Measurements from ENCODE around the gene EPN2.

The EPN2 gene

DNA sequence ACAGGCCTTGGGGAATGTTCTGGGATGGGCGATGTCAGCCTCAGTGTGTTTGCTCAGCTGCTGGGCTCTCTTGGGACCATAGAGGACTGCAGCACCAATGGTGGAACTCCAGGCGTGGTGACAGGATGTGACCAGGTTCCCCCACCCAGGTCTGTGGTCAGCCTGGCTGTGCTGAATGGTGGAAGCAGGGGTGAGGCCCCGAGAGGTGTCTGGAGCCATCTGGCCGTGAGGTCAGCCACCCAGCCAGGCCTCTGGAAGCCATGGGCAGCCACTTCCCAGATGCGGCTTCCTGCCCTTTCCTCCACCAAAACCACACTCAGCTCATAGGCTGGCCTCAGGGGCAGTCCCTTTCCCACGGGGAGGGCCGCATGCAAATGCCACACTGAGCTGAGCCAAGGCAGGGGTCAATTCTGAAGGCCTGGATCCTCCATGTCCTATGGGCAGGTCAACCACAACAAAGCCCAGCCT is 133.4 kb downstream of the EPN2 start:
- Histone ChIP-seq H3K4me2 (ENCODE audit: insufficient read depth, low read length, poor library complexity, severe bottlenecking) (no peak overlapping the region), H3K79me1 (ENCODE audit: low read depth, low read length) (no peaks in the 10 kb centered on the region), H3K14ac (ENCODE audit: low read length) (no peak overlapping the region), H3K4me3 (ENCODE audit: low read length in 2 of 2) (no peak overlapping the region), H2AFZ (ENCODE audit: low read length) (no peak overlapping the region), H3K23ac (ENCODE audit: low read depth, low read length, poor library complexity) (no peak overlapping the region), H2BK15ac (ENCODE audit: low read length) (no peak overlapping the region), H3K36me3 (replicated peaks in 1 of 2; ENCODE audit: control insufficient read depth in 2 of 2, insufficient read depth in 2 of 2, low read length in 2 of 2) (peaks cover 0 to 4% of the 10 kb centered on the region in 2 donors), H3K27ac (replicated peaks; ENCODE audit: low read length) (no peak overlapping the region), H3K27me3 (ENCODE audit: control insufficient read depth in 3 of 3, insufficient read depth in 3 of 3, low read depth in 1 of 3, low read length in 3 of 3) (no peaks in the 10 kb centered on the region), H2BK12ac (ENCODE audit: low read length) (no peak overlapping the region), H4K8ac (ENCODE audit: low read depth, low read length) (no peak overlapping the region), H2AK5ac (ENCODE audit: low read depth, low read length) (no peak overlapping the region), H3K4me1 (ENCODE audit: control insufficient read depth in 2 of 2, insufficient read depth in 1 of 2, low read depth in 1 of 2, low read length in 2 of 2) (peaks cover 0 to 3% of the 10 kb centered on the region in 2 donors), H4K91ac (ENCODE audit: low read depth, low read length, poor library complexity) (no peak overlapping the region), H2BK120ac (ENCODE audit: low read depth, low read length) (no peak overlapping the region), H3K4ac (ENCODE audit: low read length) (no peak overlapping the region), H3K18ac (ENCODE audit: low read length) (no peak overlapping the region), H3K9ac (ENCODE audit: low read depth, low read length, poor library complexity) (peak overlapping the region; percentile 39), H2BK5ac (ENCODE audit: low read length) (no peak overlapping the region), H3K9me3 (replicated peaks in 1 of 2; ENCODE audit: control insufficient read depth in 2 of 2, insufficient read depth in 1 of 2, low read depth in 1 of 2, low read length in 2 of 2) (no peaks in the 10 kb centered on the region)
- no peak for DNase-seq (ENCODE audit: low spot score)
- WGBS, 2 donors (ENCODE audit: extremely low coverage in 2 of 2, insufficient read length in 2 of 2, insufficient replicate concordance in 1 of 2): no CpG with 5 or more reads among the region's 7 CpGs

GRCh38 chr17:19371259-19372010 is 134.3 kb downstream of the EPN2 start:
- H2BK12ac ChIP-seq (ENCODE audit: low read length): no peak overlapping the region
- no peak overlapping the region for H2BK5ac ChIP-seq (ENCODE audit: low read length)
- no peak overlapping the region for H3K27ac ChIP-seq (replicated peaks; ENCODE audit: low read length)
- H3K9me3 ChIP-seq (replicated peaks in 1 of 2; ENCODE audit: control insufficient read depth in 2 of 2, insufficient read depth in 1 of 2, low read depth in 1 of 2, low read length in 2 of 2): no peaks in the 10 kb centered on the region
- no peak overlapping the region for H3K9ac ChIP-seq (ENCODE audit: low read depth, low read length, poor library complexity)
- H3K23ac ChIP-seq (ENCODE audit: low read depth, low read length, poor library complexity): no peak overlapping the region
- peaks cover 0 to 3% of the 10 kb centered on the region in 2 donors for H3K4me1 ChIP-seq (ENCODE audit: control insufficient read depth in 2 of 2, insufficient read depth in 1 of 2, low read depth in 1 of 2, low read length in 2 of 2)
- H3K4ac ChIP-seq (ENCODE audit: low read length): no peak overlapping the region
- no CpG with 5 or more reads among the region's 7 CpGs for WGBS, 2 donors (ENCODE audit: extremely low coverage in 2 of 2, insufficient read length in 2 of 2, insufficient replicate concordance in 1 of 2)
- no peak overlapping the region for H2BK120ac ChIP-seq (ENCODE audit: low read depth, low read length)
- H2BK15ac ChIP-seq (ENCODE audit: low read length): no peak overlapping the region
- no peak overlapping the region for H4K8ac ChIP-seq (ENCODE audit: low read depth, low read length)
- H4K91ac ChIP-seq (ENCODE audit: low read depth, low read length, poor library complexity): no peak overlapping the region
- H3K27me3 ChIP-seq (ENCODE audit: control insufficient read depth in 3 of 3, insufficient read depth in 3 of 3, low read depth in 1 of 3, low read length in 3 of 3): no peaks in the 10 kb centered on the region
- no peak overlapping the region for H3K14ac ChIP-seq (ENCODE audit: low read length)
- H3K79me1 ChIP-seq (ENCODE audit: low read depth, low read length): no peaks in the 10 kb centered on the region
- no peak overlapping the region for H3K18ac ChIP-seq (ENCODE audit: low read length)
- no peak overlapping the region for H2AK5ac ChIP-seq (ENCODE audit: low read depth, low read length)
- DNase-seq (ENCODE audit: low spot score): no peak
- H2AFZ ChIP-seq (ENCODE audit: low read length): no peak overlapping the region
- H3K4me3 ChIP-seq (ENCODE audit: low read length in 2 of 2): no peak overlapping the region
- H3K36me3 ChIP-seq (replicated peaks in 1 of 2; ENCODE audit: control insufficient read depth in 2 of 2, insufficient read depth in 2 of 2, low read length in 2 of 2): peaks cover 0 to 4% of the 10 kb centered on the region in 2 donors
- no peak overlapping the region for H3K4me2 ChIP-seq (ENCODE audit: insufficient read depth, low read length, poor library complexity, severe bottlenecking)

DNA sequence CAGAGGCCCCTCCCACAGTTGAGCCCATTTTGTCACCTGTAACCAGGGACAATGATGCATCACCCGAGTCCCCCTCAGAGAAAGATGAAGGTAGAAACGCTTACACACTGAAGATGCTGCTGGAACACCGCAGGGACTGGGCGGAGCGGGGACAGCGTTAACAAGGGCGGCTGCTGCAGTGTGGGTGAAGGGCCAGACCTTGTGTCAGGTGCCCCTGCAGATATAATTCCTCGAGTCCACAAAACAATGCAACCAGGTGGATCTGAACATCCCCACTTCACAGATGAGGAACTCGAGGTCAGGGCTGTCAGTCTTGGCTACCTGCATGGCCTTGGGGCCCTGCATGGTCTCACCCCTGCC is 134.8 kb downstream of the EPN2 start:
- Histone ChIP-seq H3K18ac (ENCODE audit: low read length) (no peak overlapping the region), H3K4me1 (ENCODE audit: control insufficient read depth in 2 of 2, insufficient read depth in 1 of 2, low read depth in 1 of 2, low read length in 2 of 2) (peaks cover 0 to 3% of the 10 kb centered on the region in 2 donors), H2BK12ac (ENCODE audit: low read length) (no peak overlapping the region), H3K4ac (ENCODE audit: low read length) (no peak overlapping the region), H3K9ac (ENCODE audit: low read depth, low read length, poor library complexity) (no peak overlapping the region), H2BK120ac (ENCODE audit: low read depth, low read length) (no peak overlapping the region), H3K27me3 (ENCODE audit: control insufficient read depth in 3 of 3, insufficient read depth in 3 of 3, low read depth in 1 of 3, low read length in 3 of 3) (no peaks in the 10 kb centered on the region), H3K36me3 (replicated peaks in 1 of 2; ENCODE audit: control insufficient read depth in 2 of 2, insufficient read depth in 2 of 2, low read length in 2 of 2) (peaks cover 0 to 4% of the 10 kb centered on the region in 2 donors), H2AFZ (ENCODE audit: low read length) (no peak overlapping the region), H3K4me2 (ENCODE audit: insufficient read depth, low read length, poor library complexity, severe bottlenecking) (no peak overlapping the region), H2BK5ac (ENCODE audit: low read length) (no peak overlapping the region), H4K8ac (ENCODE audit: low read depth, low read length) (no peak overlapping the region), H3K79me1 (ENCODE audit: low read depth, low read length) (no peaks in the 10 kb centered on the region), H3K14ac (ENCODE audit: low read length) (no peak overlapping the region), H2AK5ac (ENCODE audit: low read depth, low read length) (no peak overlapping the region), H3K23ac (ENCODE audit: low read depth, low read length, poor library complexity) (no peak overlapping the region), H3K9me3 (replicated peaks in 1 of 2; ENCODE audit: control insufficient read depth in 2 of 2, insufficient read depth in 1 of 2, low read depth in 1 of 2, low read length in 2 of 2) (no peaks in the 10 kb centered on the region), H3K27ac (replicated peaks; ENCODE audit: low read length) (no peak overlapping the region), H2BK15ac (ENCODE audit: low read length) (no peak overlapping the region), H3K4me3 (ENCODE audit: low read length in 2 of 2) (no peak overlapping the region), H4K91ac (ENCODE audit: low read depth, low read length, poor library complexity) (no peak overlapping the region)
- DNase-seq (ENCODE audit: low spot score): no peak
- WGBS, 2 donors (ENCODE audit: extremely low coverage in 2 of 2, insufficient read length in 2 of 2, insufficient replicate concordance in 1 of 2): no CpG with 5 or more reads among the region's 9 CpGs

GRCh38 chr17:19372439-19372838 is 135.3 kb downstream of the EPN2 start:
- Histone ChIP-seq H3K4me1 (ENCODE audit: control insufficient read depth in 2 of 2, insufficient read depth in 1 of 2, low read depth in 1 of 2, low read length in 2 of 2) (peaks cover 0 to 3% of the 10 kb centered on the region in 2 donors), H3K27ac (replicated peaks; ENCODE audit: low read length) (no peak overlapping the region), H3K14ac (ENCODE audit: low read length) (no peak overlapping the region), H4K91ac (ENCODE audit: low read depth, low read length, poor library complexity) (peak overlapping the region; percentile 46), H3K36me3 (replicated peaks in 1 of 2; ENCODE audit: control insufficient read depth in 2 of 2, insufficient read depth in 2 of 2, low read length in 2 of 2) (peaks cover 0 to 4% of the 10 kb centered on the region in 2 donors), H3K9ac (ENCODE audit: low read depth, low read length, poor library complexity) (no peak overlapping the region), H2AFZ (ENCODE audit: low read length) (no peak overlapping the region), H3K18ac (ENCODE audit: low read length) (no peak overlapping the region), H3K23ac (ENCODE audit: low read depth, low read length, poor library complexity) (no peak overlapping the region), H3K4me3 (ENCODE audit: low read length in 2 of 2) (no peak overlapping the region), H4K8ac (ENCODE audit: low read depth, low read length) (no peak overlapping the region), H3K9me3 (replicated peaks in 1 of 2; ENCODE audit: control insufficient read depth in 2 of 2, insufficient read depth in 1 of 2, low read depth in 1 of 2, low read length in 2 of 2) (no peaks in the 10 kb centered on the region), H3K27me3 (ENCODE audit: control insufficient read depth in 3 of 3, insufficient read depth in 3 of 3, low read depth in 1 of 3, low read length in 3 of 3) (no peaks in the 10 kb centered on the region), H2AK5ac (ENCODE audit: low read depth, low read length) (no peak overlapping the region), H3K4me2 (ENCODE audit: insufficient read depth, low read length, poor library complexity, severe bottlenecking) (no peak overlapping the region), H3K4ac (ENCODE audit: low read length) (no peak overlapping the region), H2BK120ac (ENCODE audit: low read depth, low read length) (no peak overlapping the region), H3K79me1 (ENCODE audit: low read depth, low read length) (no peaks in the 10 kb centered on the region), H2BK5ac (ENCODE audit: low read length) (no peak overlapping the region), H2BK15ac (ENCODE audit: low read length) (no peak overlapping the region), H2BK12ac (ENCODE audit: low read length) (no peak overlapping the region)
- WGBS, 2 donors (ENCODE audit: extremely low coverage in 2 of 2, insufficient read length in 2 of 2, insufficient replicate concordance in 1 of 2): no CpG with 5 or more reads among the region's 12 CpGs
- DNase-seq (ENCODE audit: low spot score): no peak

All from neuronal stem cell (in vitro differentiated cells).